D721Med (cell line): ENCODE data around the gene PSMD9.

Source experiments
- DNase-seq: peaks from one replicate; pipeline ENCODE4 v3.0.0; 2011; ENCODE audit warnings: low spot score; ENCODE audit not compliant: insufficient read length
- FAIRE-seq: peaks from 2 replicates; lab custom pipeline; 2011; peaks lifted over from hg19 to GRCh38; lab: Jason Lieb, UNC
- TF ChIP-seq, protein P1 (sequence below): IDR thresholded peaks from 2 replicates; pipeline ENCODE4 v1.5.1; 2012; ENCODE audit warnings: mild to moderate bottlenecking, control low read depth; ENCODE audit not compliant: insufficient read depth; ENCODE audit errors: missing control alignments

PSMD9 gene

DNA sequence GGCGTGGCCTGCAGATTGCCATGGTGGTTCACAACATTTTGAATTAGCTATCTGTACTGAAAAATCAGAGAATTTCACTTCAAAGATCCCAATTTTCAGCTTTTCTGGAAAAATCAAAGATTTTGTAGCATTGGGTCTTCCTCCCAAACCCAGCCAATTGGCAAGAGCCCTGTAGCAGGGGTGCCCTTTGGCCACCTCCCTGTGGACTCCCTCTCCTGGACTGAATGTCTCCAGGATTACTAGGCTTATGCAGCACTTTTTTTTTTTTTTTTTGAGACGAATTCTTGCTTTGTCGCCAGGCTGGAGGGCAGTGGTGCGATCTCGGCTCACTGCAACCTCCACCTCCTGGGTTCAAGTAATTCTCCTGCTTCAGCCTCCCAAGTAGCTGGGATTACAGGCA, 9.7 kb downstream of the PSMD9 start:
- DNase-seq (no peak), FAIRE-seq (no peak)
- TF ChIP-seq, protein P1, sequence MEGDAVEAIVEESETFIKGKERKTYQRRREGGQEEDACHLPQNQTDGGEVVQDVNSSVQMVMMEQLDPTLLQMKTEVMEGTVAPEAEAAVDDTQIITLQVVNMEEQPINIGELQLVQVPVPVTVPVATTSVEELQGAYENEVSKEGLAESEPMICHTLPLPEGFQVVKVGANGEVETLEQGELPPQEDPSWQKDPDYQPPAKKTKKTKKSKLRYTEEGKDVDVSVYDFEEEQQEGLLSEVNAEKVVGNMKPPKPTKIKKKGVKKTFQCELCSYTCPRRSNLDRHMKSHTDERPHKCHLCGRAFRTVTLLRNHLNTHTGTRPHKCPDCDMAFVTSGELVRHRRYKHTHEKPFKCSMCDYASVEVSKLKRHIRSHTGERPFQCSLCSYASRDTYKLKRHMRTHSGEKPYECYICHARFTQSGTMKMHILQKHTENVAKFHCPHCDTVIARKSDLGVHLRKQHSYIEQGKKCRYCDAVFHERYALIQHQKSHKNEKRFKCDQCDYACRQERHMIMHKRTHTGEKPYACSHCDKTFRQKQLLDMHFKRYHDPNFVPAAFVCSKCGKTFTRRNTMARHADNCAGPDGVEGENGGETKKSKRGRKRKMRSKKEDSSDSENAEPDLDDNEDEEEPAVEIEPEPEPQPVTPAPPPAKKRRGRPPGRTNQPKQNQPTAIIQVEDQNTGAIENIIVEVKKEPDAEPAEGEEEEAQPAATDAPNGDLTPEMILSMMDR, result no peak

DNA sequence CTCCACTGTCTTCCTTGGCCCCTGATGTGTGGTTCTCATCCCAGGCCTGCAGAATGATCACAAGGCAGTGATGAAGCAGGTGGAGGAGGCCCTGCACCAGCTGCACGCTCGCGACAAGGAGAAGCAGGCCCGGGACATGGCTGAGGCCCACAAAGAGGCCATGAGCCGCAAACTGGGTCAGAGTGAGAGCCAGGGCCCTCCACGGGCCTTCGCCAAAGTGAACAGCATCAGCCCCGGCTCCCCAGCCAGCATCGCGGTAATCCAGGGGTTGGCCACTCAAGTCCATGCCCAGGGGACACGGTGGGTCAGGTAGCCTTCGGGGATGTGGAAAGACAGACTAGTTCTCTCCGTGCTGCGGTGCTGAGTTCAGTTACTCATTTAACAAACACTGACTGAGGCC, 11.0 kb downstream of the PSMD9 start:
- no peak for DNase-seq
- FAIRE-seq, result no peak
- TF ChIP-seq, protein P1, result no peak

DNA sequence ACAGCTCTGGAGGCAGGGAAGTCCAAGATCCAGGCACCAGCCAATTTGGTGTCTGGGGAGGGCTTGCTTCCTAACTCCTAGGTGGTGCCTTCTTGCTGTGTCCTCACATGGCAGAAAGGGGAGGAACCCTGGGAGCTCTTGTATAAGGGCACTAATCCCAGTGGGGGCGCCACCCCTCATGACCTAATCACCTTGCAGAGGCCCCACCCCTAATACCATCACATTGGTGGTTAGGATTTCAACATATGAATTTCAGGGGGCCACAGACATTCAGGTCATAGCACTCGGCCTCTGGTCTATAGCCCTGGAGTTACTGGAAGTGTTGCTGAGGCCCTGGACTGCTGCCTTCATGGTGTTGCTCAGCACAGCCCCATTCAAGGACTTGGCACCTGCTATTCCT, 14.6 kb downstream of the PSMD9 start:
- DNase-seq, result no peak
- no peak for FAIRE-seq
- TF ChIP-seq, protein P1, result no peak

DNA sequence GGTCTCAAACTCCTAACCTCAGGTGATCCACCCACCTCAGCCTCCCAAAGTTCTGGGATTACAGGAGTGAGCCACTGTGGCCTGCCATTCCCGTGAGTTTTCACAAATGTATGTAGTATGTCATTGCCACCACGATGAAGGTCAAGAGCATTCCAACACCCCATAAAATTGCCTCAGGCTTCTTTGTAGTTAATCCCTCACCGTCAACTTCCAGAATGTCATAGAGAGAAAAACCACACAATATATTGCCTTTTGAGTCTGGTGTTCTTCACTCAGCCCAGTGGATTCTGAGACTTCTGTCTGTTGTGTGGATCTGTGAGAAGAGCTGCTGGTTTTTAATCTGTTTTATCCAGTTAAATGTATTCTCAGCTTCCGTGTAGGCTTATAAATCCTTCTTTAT, 17.2 kb downstream of the PSMD9 start:
- no peak for DNase-seq
- TF ChIP-seq, protein P1, result no peak
- no peak for FAIRE-seq

DNA sequence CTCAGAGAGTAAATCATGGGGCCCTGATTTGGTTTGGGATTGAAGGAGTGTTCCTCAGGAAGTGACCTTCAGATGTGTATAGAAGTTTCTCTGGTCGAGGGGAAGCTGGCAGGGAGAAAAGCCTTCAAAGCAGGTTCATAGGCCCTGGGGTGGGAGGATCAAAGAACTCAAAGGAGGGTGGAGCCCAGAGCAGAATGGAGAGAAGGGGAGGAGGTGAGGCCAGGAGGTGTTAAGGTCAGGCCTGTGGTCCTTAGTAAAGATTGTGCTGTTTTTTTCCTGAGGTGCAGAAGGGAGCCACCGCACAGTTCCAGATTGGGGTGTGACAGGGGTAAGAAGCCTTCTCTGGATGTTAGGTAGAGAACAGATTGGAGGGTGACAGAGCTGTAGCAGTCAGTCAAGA, 20.1 kb downstream of the PSMD9 start:
- DNase-seq, result no peak
- no peak for FAIRE-seq
- TF ChIP-seq, protein P1, result no peak

DNA sequence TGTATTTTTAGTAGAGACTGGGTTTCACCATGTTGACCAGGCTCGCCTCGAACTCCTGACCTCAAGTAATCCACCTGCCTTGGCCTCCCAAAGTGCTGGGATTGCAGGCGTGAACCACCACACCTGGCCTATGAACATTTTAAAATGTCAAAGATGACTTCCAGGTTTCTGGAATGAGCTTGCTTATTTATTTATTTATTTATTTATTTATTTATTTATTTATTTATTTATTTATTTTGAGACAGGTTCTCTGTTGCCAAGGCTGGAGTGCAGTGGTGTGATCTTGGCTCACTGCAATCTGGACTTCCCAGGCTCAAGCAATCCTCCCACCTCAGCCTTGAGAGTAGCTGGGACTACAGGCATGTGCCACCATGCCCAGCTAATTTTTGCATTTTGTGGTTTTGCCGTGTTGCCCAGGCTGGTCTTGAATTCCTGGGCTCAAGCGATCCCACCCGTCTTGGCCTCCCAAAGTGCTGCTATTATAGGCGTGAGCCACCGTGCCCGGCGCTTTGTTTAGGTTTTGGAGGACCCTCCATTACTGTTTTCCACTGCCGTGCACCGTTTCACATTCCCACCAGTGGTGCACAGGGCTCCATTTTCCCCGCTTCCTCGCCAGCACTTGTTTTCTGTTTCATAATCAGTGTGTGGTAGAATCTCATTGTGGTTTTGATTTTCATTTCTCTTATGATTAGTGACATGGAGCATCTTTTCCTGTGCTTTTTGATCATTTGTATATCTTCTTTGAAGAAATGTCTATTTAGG, 23.4 kb downstream of the PSMD9 start:
- DNase-seq (no peak), FAIRE-seq (no peak)
- TF ChIP-seq, protein P1, result no peak

DNA sequence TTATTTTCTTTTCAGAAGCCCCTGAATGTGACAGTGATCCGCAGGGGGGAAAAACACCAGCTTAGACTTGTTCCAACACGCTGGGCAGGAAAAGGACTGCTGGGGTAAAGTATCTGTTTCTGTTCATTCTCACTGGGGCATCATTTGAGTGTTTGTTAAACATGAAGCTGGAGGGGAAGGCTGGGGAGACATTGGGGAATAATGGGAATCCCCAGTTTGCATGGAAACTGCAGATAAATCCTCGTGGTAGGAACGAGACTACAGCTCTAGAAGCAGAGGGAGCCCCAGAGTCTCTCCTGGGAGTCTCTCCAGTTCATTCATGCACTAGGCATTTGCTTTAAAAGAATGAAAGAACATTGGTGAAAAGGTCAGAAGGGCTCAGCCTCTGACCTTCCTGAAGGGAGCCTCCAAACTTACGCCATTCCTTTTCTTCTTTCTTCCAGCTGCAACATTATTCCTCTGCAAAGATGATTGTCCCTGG, 27.3 kb downstream of the PSMD9 start:
- TF ChIP-seq, protein P1, result no peak
- DNase-seq, result no peak
- FAIRE-seq, result no peak
